GM12878 (cell line): ENCODE measurements around the gene USH2A. TPM values are rescaled to one million over a fixed set of nuclear protein-coding genes. Genes with fewer than 3 reads are reported as not detected.

Experiments used
- ATAC-seq: fragments of 200-7000 bp; cut with Tn5 transposase; 3 replicates; pipeline ENCODE4 v1.9.1; 2020; ENCODE audit warnings: mild to moderate bottlenecking, moderate library complexity
- BruUV-seq: library from RNA; stranded (reverse); fragments of 400-500 nt; replicated peaks from 2 replicates; lab custom pipeline; 2021; lab: Mats Ljungman, UMichigan
- CTCF ChIA-PET: fragments of 300-600 bp; sonication (Branson Sonifier 250); formaldehyde crosslinking; extraction: SDS; loops from one replicate; lab custom pipeline; 2021; ENCODE audit warnings: inconsistent platforms; lab: Yijun Ruan, JAX
- POLR2A ChIA-PET: fragments of 350-600 bp; formaldehyde crosslinking; extraction: SDS; loops from one replicate; lab custom pipeline; 2021; ENCODE audit warnings: inconsistent platforms; lab: Charles Lee
- RAD21 ChIA-PET: fragments of 300-600 bp; sonication (Branson Sonifier 250); formaldehyde crosslinking; loops from one replicate; lab custom pipeline; 2023; ENCODE audit warnings: antibody characterized with exemption; ENCODE audit not compliant: unreplicated experiment; lab: Charles Lee
- SMC1A ChIA-PET: fragments of 300-600 bp; sonication (Branson Sonifier 250); formaldehyde crosslinking; loops from one replicate; lab custom pipeline; 2023; ENCODE audit not compliant: unreplicated experiment, uncharacterized antibody; lab: Charles Lee
- DNase-seq: peaks from one replicate; pipeline ENCODE4 v3.0.0-alpha.2; 2011; ENCODE audit warnings: low read depth, low spot score
- FAIRE-seq: peaks from 3 replicates; lab custom pipeline; 2011; peaks lifted over from hg19 to GRCh38; lab: Jason Lieb, UNC
- H2AFZ ChIP-seq: 2 replicates; pipeline ENCODE4 v1.6.0; 2011; ENCODE audit warnings: low read depth, low read length, control low read depth; ENCODE audit not compliant: control insufficient read depth
- H3K27ac ChIP-seq: 2 replicates; pipeline ENCODE4 v1.5.1; 2011; ENCODE audit warnings: control low read depth; ENCODE audit not compliant: control insufficient read depth, insufficient read depth
- H3K27me3 ChIP-seq, 2 experiments: replicated peaks in 1 of 2; 2 replicates each; pipeline versions ENCODE4 v1.6.0 to v1.6.1; 2011; ENCODE audit warnings: low read length in 1 of 2; ENCODE audit not compliant: control insufficient read depth in 2 of 2, insufficient read depth in 2 of 2
- H3K36me3 ChIP-seq, 2 experiments: 2 replicates each; pipeline ENCODE4 v1.5.1; 2011; ENCODE audit warnings: low read length in 1 of 2; ENCODE audit not compliant: control insufficient read depth in 2 of 2, insufficient read depth in 2 of 2
- H3K4me1 ChIP-seq: 2 replicates; pipeline ENCODE4 v1.6.1; 2011; ENCODE audit warnings: mild to moderate bottlenecking, low read length, moderate library complexity, mixed read lengths; ENCODE audit not compliant: control insufficient read depth, insufficient read depth
- H3K4me2 ChIP-seq: 2 replicates; pipeline ENCODE4 v1.6.0; 2011; ENCODE audit warnings: control low read depth; ENCODE audit not compliant: control insufficient read depth, insufficient read depth
- H3K4me3 ChIP-seq: fragments of 200-600 bp; sonication (generic); 2 replicates; pipeline ENCODE4 v1.5.1; 2016
- H3K79me2 ChIP-seq: 2 replicates; pipeline ENCODE4 v1.6.0; 2011; ENCODE audit warnings: low read length; ENCODE audit not compliant: control insufficient read depth, insufficient read depth
- H3K9ac ChIP-seq: 2 replicates; pipeline ENCODE4 v1.8.0; 2011; ENCODE audit warnings: low read length, control low read depth, mixed read lengths; ENCODE audit not compliant: control insufficient read depth, insufficient read depth
- H3K9me3 ChIP-seq: replicated peaks from 3 replicates; pipeline ENCODE4 v1.5.1; 2011; ENCODE audit warnings: mild to moderate bottlenecking, low read length; ENCODE audit not compliant: control insufficient read depth, insufficient read depth
- H4K20me1 ChIP-seq: 2 replicates; pipeline ENCODE4 v1.6.0; 2011; ENCODE audit not compliant: control insufficient read depth, insufficient read depth
- CEBPZ ChIP-seq: fragments of 150-350 bp; IDR thresholded peaks from 2 replicates; pipeline ENCODE4 v1.6.1; 2016; ENCODE audit warnings: low read depth, low read length
- JUNB ChIP-seq: IDR thresholded peaks from 2 replicates; pipeline ENCODE4 v1.6.1; 2016; ENCODE audit warnings: antibody characterized with exemption, mild to moderate bottlenecking
- MEF2B ChIP-seq: fragments of 450-650 bp; IDR thresholded peaks from 2 replicates; pipeline ENCODE4 v1.6.1; 2018; ENCODE audit warnings: mild to moderate bottlenecking, moderate library complexity; ENCODE audit not compliant: partially characterized antibody, poor library complexity, severe bottlenecking
- POU2F2 ChIP-seq: IDR thresholded peaks from 3 replicates; pipeline ENCODE4 v1.6.1; 2011; ENCODE audit warnings: low read depth, mild to moderate bottlenecking, low read length, borderline replicate concordance
- RAD51 ChIP-seq: fragments of 450-650 bp; IDR thresholded peaks from 2 replicates; pipeline ENCODE4 v1.6.1; 2016; ENCODE audit warnings: moderate library complexity, mild to moderate bottlenecking, inconsistent platforms
- SIX5 ChIP-seq: IDR thresholded peaks from 2 replicates; pipeline ENCODE4 v1.6.1; 2011; ENCODE audit warnings: mild to moderate bottlenecking, low read depth, low read length, moderate library complexity; ENCODE audit not compliant: severe bottlenecking
- STAT1 ChIP-seq: fragments of 450-650 bp; conservative IDR thresholded peaks from 2 replicates; pipeline ENCODE4 v1.6.1; 2014; ENCODE audit warnings: antibody characterized with exemption, mild to moderate bottlenecking
- WGBS: methylation state at CpG from one replicate; pipeline ENCODE4 v1.1.6; 2016; ENCODE audit warnings: low lambda C conversion rate; ENCODE audit not compliant: insufficient replicate concordance, insufficient coverage; ENCODE audit errors: missing lambda C conversion rate; 5-methylcytosine and 5-hydroxymethylcytosine counted together
- in situ Hi-C: fragments of 300-500 bp; cut with MboI; formaldehyde crosslinking; loops from 9 replicates; pipeline ENCODE4 v1.14.3; 2018; ENCODE audit warnings: mixed read lengths
- intact Hi-C: fragments of 100-400 bp; cut with micrococcal nuclease; formaldehyde crosslinking; loops from one replicate; pipeline ENCODE4 v1.14.2; 2022; ENCODE audit not compliant: unreplicated experiment
- polyA plus RNA-seq, 11 experiments: library from polyadenylated mRNA; depleted of rRNA in 4 of 11; unstranded in 6 of 11; stranded (reverse) in 5 of 11; fragments of >200 nt; fragmentation: Nextera tagmentation in 4 of 11; fragmentation: Illumina TruSeq in 1 of 11; extraction: Ambion mirVana in 4 of 11; extraction: Trizol in 1 of 11; gene quantifications; 1 replicate in 1 of 11; 2 replicates in 10 of 11; pipeline versions ENCODE4 v1.2.1 to v1.2.3, GENCODE V29; 2011 to 2016; ENCODE audit warnings: inconsistent platforms in 2 of 11, missing spikeins in 2 of 11, low read depth in 1 of 11
- total RNA-seq, 4 experiments: library from RNA; depleted of rRNA in 3 of 4; stranded (reverse); fragments of >200 nt in 3 of 4; fragmentation: Illumina TruSeq in 1 of 4; extraction: Trizol in 1 of 4; gene quantifications; 2 replicates each; pipeline versions ENCODE4 v1.2.1 to v1.2.3, GENCODE V29; 2013 to 2021

The USH2A gene
- total and polyA plus RNA-seq, 10 of the 15 experiments (the other 5 are each of a cell fraction or from before 2014, with no cell fraction given) = under 0.01 to 0.20 (median 0.01) TPM; not detected in 2

- no peak for TF ChIP-seq CEBPZ
- no peak for TF ChIP-seq SIX5
- TF ChIP-seq MEF2B = no peak
- TF ChIP-seq JUNB = no peak
- no peak for TF ChIP-seq RAD51
- no peak for TF ChIP-seq STAT1
These were observed 550.6 kb downstream of the USH2A start (continued) for GRCh38 chr1:215872658-215873057.

- POLR2A ChIA-PET = no interaction called here
- no peaks in the 10 kb centered on the region for H3K27me3 ChIP-seq
- H3K36me3 ChIP-seq = no peaks in the 10 kb centered on the region
- intact Hi-C loops (no loop called here), in situ Hi-C loops (no loop called here)
- H3K4me1 ChIP-seq = no peaks in the 10 kb centered on the region
- H3K27ac ChIP-seq = no peak overlapping the region
- RAD21 ChIA-PET = interaction anchor here (0.6 kb wide), 1 partner anchor 105 kb away, joined by 3 read pairs; no protein-coding TSS in a partner anchor
- no peak for FAIRE-seq
- no peak overlapping the region for H3K4me3 ChIP-seq
- SMC1A ChIA-PET = no interaction called here
- BruUV-seq = no TSS peak
- WGBS = 0% methylated on average over 1 of the region's 1 CpG
- TF ChIP-seq POU2F2 = no peak
- CTCF ChIA-PET = no interaction called here
- no peak overlapping the region for H3K9ac ChIP-seq
- H4K20me1 ChIP-seq = no peaks in the 10 kb centered on the region
- H2AFZ ChIP-seq = no peak overlapping the region
- DNase-seq = no peak
- H3K4me2 ChIP-seq = no peak overlapping the region
- no peaks in the 10 kb centered on the region for H3K79me2 ChIP-seq
- H3K9me3 ChIP-seq = no peaks in the 10 kb centered on the region
- no peak for ATAC-seq
These were observed 554.7 kb downstream of the USH2A start for GRCh38 chr1:215868500-215868899.
